IMR-90 (cell line): Measurements from ENCODE around the gene EIF5A. TPM values are rescaled to one million over a fixed set of nuclear protein-coding genes. Genes with fewer than 3 reads are reported as not detected.

Experiments used
- BHLHE40 ChIP-seq: fragments of 150-350 bp; IDR thresholded peaks from 2 replicates; pipeline ENCODE4 v1.6.1; 2016; ENCODE audit warnings: mild to moderate bottlenecking, low read depth, low read length
- CTCF ChIP-seq: conservative IDR thresholded peaks from 2 replicates; pipeline ENCODE4 v1.5.1; 2012; ENCODE audit warnings: mild to moderate bottlenecking, low read depth, low read length, improper control_type of control experiment
- MXI1 ChIP-seq: IDR thresholded peaks from 2 replicates; pipeline ENCODE4 v1.6.1; 2012; ENCODE audit warnings: low read depth, mild to moderate bottlenecking, low read length, moderate library complexity, borderline replicate concordance
- NFE2L2 ChIP-seq: fragments of 150-350 bp; IDR thresholded peaks from 2 replicates; pipeline ENCODE4 v1.6.1; 2016; ENCODE audit warnings: low read depth, mild to moderate bottlenecking, low read length
- polyA plus RNA-seq, 3 experiments: library from polyadenylated mRNA; depleted of rRNA; stranded (reverse); fragments of >200 nt; gene quantifications; 2 replicates each; pipeline ENCODE4 v1.2.3, GENCODE V29; 2012; ENCODE audit warnings: low replicate concordance in 1 of 3
- total RNA-seq: library from RNA; depleted of rRNA; stranded (reverse); fragments of >200 nt; gene quantifications from 2 replicates; pipeline ENCODE4 v1.2.3, GENCODE V29; 2012

The EIF5A gene
- total and polyA plus RNA-seq, 2 of the 4 experiments (the other 2 are of a cell fraction): 782 to 883 TPM

GRCh38 chr17:7347630-7348477 lies 40.4 kb downstream of the EIF5A start (continued):
- TF ChIP-seq NFE2L2 (no peak), MXI1 (no peak), BHLHE40 (no peak), CTCF (no peak)
